ENCODE results near the gene UCK2.

The UCK2 gene

DNA sequence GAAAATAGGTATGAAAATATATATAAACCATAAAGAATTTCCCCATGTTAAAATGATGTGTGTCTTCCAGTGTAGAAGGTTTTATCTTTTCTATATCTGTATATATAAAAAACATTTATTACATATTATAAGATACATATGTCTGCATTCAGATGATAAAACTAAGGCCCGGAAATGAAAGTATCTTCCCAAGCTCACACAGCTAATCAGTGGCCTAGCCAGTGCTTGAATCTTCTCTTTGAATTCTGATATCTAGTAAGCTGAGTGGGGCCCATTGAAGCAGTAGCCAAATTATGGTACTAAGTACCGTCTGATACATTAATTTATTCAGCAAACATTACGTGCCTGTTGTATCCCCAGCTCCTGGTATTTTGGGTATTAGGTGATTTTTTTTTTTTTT, 28.6 kb downstream of the UCK2 start:
- no peak for DNase-seq

DNA sequence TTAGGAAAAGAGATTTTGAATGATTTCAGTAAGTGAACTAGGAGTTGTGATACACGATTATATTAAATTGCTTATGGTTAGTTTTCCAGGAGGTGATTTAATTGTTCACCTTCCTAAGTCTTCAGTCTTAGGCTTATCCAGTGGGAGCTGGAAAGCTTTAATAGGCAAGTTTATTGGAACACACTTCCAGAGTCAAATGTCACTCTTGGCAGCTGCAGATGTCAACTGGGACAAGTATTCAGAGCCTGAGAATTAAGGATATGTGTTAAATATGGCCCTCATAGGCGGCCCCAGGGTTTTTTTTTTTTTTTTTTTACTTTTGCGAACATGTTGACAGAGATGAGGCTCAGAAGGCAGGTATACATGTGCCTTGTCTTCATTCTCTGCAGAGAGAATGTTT, 29.2 kb downstream of the UCK2 start:
- no peak for DNase-seq

DNA sequence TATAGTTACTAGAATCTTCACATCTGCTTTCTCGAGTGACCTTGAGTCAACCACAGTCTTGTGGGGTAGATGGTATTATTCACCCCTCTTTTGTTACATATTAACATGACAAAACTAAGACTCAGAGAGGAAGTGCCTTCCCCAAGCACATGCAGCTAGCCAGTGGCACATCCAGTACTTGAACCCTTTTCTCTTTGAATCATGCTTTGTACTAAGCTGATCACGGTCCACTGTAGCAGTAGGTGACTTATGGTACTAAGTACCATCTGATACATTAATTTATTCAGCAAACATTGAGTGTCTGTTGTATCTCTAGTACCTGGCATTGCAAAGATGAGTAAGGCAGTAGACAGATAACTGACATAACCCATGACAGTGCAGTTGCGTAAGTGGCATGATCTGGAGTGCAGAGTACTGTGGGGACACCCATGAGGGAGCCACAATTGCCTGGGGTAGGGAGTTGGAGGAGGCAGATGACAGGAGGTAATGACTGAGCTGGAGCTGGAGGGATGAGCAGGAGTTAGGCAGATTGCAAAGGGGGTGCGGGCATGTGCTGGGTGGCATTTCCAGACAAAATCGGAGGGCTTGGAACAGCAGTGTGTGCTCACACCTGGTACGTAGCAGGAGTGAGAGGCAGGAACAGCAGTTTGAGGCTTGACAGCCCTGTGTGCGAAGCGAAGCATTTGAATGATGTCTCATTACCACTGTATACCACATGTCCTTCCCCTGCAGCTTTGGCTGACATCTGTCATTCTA, 29.8 kb downstream of the UCK2 start:
- DNase-seq: peak; percentile 54

DNA sequence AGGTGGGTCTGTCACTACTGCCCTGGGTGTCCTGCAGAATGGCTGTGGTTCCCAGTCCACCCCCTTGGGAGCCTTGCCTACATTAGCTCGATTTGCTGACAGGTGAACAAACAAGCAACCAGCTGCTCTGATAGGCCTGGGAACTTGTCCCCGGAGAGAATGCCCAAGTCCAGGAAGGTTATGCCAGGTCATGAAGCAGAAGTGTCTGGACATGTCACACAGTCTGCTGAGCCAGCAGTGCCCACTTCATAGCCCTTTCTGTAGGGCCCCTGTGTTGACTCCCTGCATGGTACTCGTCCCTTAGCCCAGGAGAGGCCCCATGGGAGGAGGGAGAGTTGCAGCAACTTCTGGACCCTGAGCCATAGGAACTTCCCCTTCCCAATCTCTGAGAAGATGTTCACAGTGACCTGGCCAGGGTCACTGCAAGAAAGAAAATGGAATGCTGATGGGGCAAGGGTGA, 31.0 kb downstream of the UCK2 start:
- peak; percentile 82 for DNase-seq

DNA sequence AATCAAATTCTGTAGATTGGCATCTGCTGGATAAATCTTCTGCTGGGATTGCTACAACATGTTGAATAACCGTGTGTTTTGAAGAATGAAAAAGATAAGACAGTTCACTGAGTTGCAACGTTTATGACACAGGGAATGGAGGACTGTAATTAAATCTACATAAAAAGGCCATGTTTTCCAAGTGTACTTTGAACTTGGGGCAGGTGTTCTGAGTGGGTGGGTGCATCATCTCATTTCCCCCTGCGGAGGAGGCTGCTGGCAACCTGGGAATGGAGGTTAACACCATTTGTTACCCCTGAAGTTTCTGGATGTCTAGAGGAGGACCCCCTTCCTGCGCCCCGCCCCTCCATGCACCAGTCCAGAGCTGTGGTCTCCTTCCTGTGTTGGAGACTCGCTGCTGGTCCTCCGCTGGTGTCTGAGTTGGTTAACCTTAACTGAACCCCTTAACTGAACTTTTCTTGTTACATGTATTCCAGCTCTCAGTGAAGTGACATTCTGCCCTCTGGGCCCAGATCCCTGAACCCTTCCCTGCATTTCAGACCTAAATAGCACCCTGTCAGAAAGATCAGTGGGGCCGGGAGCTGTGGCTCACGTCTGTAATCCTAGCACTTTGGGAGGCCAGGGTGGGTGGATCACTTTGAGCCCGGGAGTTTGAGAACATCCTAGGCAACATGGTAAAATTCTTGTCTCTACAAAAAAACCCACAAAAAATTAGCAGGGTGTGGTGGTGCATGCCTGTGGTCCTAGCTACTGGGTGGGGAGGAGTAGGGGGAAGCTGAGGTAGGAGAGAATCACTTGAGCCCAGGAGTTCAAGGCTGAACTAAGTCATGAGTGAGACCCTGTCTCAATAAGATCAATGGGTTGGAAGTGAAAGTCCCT, 31.8 kb downstream of the UCK2 start:
- no peak for DNase-seq

DNA sequence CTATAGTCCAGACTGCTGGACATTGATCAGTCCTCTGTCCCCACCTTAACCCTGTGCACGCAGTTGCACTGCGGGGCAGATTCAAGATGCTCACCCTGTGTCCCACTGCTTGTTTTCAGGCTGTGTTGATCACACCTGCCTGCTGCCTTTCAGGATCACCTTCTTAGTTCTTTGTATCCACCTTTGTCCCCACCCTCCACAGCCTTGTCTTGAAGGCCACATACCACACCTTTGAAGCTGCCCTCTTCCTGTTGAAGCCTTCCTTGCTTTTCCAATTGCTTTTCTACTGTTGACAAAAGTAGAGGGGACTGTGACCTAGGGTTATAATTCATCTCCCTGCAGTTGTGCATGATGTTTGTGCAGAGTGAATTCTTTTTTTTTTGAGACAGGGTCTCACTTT, 32.7 kb downstream of the UCK2 start:
- no peak for DNase-seq

DNA sequence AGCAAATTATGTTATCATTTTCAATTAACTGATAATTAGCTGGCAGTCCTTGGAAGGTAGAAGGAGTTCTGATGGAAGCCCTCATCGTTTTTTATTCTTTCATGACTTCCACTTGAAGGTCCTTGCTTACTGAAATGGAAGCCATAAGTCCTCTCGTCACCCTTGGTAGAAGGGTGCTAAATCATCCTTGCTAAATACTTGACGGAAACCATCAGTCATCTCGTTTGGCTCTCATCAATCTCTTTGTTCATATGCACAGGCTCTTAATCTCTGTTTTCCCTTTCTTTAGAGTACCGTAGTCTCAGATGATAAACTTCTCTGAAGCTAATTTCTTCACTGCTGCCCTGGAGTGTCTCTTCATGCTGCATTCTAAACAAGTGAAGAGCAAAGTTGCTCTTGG, 34.5 kb downstream of the UCK2 start:
- DNase-seq: no peak

DNA sequence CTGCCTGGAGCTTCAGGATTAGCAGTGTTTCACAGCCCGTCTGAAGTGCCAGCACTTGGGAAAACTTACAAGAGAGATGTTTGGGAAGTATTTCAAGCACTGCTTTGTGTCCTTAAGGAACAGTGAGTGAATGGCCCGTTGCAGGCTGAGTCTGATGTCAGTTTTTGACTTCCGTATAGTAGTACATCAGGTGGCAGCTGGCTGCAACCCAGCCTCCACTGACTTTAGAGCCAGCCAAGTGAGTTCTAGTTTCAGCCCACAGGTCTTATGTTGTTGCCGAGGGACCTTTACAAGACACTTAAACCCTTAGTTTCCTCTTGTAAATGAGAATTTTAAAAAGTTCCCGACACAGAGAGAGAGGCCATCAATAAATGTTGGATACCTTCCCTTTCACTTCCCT, 35.0 kb downstream of the UCK2 start:
- DNase-seq: no peak

DNA sequence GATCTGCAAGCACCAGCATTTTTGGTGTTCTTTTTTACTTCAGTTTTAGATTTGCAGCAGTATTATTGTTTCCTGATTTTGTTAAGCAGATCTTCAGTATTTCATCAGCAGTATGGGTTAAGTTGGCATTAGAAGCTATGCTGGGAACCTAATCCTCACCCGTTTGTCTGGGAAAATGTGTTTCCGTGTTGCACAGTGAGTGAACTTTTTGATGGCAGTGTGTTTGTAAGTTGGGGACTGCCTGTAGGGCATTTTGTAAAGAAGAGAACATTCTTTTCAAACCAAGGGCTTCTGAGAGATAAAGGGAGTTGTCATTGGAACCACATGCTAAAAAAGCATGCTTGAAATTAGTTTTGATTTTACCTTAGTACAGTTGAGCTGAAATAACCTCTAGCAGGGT, 35.9 kb downstream of the UCK2 start:
- no peak for DNase-seq

DNA sequence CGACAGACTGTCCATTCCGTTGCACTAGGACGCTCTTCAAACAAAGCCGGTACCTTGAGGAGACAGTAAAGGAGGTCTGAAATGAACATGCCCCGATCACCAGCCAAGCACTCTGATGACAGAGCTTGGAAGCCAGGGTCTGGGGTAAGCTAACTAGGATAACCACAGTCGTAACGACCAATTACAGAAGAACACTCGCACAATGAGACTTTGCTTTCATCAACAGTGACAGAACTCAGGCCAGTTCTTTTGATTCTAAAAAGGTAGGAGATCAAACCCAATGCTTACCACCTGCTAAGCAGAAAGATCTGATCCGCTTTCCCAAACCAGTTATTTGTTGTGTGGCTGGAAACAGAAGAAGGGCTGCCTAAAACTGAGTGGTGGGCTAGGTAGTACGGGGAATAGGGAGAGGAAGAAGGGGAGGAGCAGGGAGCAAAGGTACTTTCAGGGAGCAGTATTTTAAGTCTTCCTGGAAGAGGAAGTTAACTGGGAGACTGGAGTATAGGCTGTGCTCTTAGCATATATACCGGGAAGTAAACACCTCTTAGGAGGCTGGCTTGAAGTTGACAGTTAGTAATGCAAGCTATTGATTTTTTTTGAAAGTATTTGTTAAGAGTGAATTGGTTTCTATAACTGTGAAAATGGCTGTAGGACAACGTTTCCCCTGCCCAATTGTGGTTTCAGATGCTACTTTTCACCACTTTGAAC, 38.4 kb downstream of the UCK2 start:
- DNase-seq: no peak

DNA sequence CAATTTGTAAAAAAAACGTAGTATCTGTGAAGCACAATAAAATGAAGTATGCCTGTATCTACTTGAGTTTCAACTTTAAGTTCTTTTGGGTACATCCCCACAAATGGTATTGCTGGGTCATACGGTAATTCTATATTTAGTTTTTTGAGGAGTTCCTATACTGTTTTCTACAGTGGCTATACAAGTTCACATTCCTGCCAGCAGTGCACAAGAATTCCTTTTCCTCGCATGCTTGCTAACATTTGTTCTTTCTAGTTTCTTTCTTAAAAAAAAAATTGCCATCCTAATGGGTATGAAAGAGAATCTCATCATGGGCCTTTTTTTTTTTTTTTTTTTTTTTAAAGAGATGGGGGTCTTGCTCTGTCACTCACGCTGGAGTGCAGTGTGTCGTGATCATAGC, 41.9 kb downstream of the UCK2 start:
- DNase-seq: no peak

DNA sequence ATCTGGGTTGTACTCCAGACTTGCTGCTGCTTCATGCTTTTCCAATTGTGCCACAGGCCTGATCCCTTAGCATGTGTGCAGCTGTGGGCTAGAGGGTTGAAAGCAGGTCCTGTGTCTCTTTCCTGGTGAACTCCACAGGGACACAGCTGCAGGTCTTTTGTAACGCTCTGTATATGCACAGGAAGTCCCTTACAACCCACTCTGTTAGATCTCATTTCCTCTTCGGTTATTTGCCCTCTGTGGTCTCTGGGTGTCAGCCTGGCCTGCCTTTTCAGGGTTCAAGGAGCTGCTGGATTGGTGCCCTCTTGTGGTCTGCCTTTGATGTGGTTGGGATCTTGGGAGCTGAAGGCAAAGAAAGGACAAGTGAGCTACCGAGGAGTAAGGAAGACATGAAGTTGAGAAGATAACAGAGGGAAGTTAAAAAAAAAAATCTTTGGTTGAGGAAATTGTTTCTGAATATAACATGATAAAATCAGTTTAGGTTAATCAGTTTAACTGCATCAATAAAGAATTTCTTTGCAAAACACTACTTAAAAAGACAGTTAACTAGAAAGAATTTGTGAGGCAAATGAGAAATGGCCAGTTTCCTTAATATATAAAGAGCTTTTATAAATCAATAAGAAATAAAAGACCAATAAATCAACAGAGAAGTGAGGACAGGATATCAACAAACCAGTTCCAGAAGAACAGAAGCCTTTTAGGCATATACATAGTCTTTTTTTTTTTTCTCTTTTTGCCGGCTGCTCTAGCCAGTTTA, 44.1 kb downstream of the UCK2 start:
- DNase-seq: no peak

DNA sequence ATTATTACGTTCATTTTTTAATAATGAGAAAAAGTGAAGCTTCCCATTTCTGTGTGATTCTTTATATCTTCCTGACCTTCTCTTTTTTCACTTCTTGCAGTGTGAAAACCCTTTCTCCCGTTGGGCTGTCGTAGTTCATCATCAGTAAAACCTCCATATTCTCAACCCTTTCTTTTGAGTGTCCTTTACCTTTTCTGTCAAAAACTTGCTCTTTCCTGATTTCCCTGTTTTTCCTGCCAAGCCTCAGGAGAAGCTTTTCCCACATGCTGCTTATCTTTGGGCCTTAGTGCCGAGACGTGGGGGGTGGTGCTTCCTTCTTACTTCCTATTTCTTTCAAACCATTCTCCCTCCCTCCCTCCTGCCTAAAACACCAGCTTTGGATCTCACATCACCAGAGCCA, 46.1 kb downstream of the UCK2 start:
- no peak for DNase-seq

DNA sequence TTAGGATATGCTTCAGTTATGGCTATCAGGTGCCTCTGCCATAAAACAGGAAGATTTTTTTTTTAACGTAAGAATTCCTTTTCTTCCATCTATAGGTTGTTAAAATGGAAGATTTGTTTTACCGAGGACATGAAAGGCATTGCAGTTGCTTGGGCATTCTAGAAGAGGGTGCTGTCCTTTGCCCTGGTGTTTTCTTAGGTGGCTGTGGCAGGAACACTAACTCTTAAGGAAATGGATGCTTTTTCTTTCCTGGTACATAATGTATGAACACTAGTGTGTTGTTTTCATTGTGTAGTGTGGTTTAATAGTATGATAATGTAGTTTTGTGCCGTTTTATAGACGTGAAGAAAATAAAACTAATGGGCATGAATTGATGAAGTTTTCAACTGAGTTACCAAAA, 47.2 kb downstream of the UCK2 start:
- DNase-seq: no peak

DNA sequence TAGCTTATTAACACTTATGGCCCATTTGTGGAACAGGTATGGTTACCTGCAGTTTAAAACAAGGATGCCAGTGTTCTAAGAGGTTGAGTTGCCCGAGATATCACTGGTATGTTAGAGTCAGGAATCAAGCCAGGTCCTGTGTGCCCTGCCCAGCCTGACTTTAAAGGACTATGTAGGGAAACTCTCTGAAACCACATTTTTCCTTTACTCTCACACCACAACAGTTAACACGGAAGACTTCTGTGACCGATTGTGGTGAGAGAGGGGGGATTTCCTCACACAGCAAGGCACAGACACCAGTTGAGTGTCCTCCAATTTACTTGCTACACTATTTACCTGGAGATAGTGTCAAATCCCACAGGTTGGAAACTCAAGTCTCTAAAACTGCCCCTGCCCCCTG, 47.8 kb downstream of the UCK2 start:
- DNase-seq: no peak

DNA sequence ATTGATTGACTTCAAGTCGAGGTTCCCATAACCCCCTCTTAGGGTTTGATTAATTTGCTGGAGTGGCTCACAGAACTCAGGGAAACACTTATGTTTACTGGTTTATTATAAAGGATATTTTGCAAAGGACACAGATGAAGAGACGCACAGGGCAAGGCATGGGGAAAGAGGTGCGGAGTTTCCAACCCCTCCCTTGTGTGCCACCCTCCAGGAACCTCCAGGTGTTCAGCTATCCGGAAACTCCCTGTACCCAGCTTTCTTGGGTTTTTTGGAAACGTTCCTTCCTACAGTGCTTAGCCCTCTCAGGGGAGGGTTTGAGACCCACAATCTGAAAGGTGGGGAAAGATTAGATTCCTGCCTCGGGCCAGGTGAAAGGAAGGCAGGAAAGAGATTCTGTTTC, 48.2 kb downstream of the UCK2 start:
- no peak for DNase-seq

DNA sequence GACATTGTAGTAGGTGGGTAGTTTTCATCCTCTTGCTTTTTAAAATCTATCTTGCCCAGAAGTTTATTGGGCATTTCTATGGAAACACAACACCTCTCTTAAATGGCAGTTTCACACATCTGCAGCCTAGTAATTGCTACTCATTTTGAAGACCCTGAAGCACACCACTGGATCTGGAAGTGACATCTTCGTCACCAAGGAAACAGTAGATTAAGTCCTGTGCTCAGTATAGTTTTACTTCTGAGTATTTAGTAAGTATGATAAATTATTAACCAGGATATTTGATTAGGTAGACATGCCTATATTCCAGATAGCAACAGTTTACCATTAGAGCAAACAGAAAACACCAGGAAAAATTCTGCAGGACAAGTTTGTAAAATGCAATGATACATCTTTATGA, 48.7 kb downstream of the UCK2 start:
- DNase-seq: no peak

DNA sequence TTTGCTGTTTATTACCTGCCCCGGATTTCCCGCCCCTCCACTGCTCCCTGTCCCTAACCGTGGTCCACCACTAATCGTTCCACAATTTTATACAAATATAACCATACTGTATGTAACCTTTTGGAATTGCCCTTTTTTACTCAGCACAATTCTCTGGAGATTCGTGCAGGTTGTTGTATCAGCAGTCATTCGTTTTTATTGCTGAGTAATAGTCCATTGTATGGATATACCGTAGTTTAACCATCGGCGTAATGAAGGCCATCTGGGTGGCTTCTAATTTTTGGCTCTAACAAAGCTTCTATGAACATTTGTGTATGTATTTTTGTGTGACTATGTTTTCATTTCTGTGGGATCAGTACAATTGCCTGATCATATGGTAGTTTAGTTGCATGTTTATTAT, 50.0 kb downstream of the UCK2 start:
- DNase-seq: no peak

DNA sequence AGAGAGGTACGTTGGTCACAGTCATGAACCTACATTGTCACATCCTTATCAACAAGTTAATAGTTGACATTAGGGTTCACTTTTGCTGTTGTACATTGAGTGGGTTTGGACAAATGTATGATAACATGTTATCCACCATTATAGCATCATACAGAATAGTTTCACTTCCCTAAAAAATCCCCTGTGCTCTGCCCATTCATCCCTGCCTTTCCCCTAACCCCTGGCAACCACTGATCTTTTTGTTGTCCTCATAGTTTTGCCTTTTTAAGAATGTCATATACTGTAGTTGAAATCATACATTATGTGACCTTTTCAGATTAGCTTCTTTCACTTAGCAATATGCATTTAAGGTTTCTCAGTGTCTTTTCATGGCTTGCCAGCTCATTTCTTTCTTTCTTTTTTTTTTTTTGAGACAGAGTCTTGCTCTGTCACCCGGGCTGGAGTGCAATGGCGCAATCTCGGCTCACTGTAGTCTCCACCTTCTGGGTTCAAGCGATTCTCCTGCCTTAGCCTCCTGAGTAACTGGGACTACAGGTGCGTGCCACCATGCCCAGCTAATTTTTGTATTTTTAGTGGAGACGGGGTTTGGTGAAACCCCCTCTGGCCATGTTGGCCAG, 50.6 kb downstream of the UCK2 start:
- DNase-seq: no peak

DNA sequence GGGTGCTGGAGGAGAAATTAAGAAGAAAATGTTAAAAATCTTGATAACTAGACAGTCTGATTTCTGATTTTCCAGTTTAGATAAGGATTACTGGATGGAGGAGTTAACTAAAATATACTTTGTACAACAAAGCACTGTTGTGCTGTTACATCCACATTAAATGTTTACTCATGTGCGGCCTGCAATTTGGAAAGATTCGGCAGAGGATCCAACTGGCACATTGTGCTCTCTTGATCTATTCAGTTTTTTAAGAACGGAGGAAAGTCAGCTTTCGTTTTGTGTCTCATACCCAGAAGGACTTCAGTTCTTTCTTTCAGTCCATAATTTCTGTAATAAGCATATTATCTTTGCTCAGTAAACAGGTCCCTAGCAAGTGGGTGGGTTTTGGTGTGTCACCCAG, 52.5 kb downstream of the UCK2 start:
- DNase-seq: no peak

DNA sequence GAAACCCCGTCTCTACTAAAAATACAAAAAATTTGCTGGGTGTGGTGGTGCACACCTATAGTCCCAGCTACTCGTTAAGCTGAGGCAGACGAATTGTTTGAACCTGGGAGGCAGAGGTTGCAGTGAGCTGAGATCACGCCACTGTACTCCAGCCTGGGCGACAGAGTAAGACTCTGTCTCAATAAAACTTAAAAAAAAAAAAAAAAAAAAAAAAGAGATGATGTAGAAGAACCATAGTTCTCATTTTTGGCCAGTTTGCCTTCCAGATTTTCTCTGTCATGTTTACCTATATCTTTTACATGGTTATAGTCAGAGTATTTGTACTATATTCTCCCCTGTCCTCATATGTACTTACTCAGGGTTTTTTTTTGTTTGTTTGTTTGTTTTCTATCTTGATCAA, 53.6 kb downstream of the UCK2 start:
- DNase-seq: no peak

DNA sequence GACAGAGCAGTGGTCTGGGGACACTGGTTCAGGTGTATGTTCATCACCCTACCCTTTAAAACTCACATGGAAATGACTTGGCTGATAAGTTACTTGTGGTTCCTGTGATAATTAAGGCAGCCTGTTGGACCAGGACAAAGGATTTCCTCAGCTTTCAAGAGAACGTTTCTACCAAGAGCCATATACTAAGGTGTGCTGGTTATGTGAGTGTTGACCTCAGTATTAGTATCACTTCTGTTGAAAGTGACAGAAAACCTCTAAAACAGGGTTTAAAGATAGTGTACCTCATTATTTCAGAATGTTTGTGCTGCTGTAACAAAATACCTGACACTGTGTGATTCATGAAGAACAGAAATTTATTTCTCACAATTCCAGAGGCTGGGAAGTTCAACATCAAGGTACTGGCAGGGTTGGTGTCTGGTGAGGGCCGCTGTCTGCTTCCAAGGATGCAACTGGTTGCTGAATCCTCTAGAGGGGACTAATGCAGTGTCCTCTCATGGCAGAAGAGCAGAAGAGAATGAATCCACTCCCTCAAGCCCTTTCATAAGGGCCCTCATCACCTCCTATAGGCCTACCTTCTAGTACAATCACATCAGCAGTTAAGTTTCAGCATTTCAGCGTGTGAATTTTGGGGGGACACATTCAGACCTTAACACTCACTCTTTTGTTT, 54.9 kb downstream of the UCK2 start:
- DNase-seq: no peak

Measured in NCI-H510A treated with DMSO at 0.1 percent for 48 hours (cell line).